ENCODE measurements around the gene PRSS33.

Gene PRSS33

DNA sequence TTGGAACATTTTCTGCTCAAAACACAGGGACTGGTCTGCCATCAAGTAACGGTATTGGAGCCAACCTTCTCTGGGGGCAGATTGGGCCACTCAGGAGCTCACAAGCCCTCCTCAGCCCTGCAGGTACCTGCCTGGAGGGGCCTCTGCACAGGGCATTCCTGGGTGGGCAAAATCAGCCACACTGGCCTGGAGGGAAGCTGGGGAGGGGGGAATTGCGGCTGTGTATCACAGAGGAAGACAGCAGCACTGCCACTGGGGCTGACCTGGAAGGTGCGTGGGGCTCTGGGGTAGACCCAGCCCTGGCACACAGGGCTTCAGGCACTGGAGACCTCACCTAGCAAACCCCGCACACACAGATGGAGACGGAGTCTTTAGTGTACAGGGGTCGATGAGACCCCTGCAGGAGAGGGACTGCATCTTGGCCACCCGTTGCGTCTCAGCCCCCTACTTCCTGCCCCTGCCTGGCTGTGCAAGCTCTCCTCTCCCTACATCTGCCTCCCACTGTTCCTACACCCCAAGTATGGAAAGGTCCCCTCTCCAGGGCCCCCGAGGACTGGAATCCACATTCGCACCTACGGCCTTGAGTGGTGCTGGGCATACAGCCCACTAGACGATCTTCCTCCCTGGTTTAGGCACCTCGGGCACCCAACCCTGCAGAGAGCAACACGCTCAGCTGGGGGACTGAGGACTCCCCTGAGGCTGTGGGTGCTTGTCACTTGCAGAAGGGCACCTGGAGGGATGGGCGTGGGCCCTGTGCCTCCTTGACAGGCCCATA is 42.1 kb downstream of the PRSS33 start:
- DNase-seq (ENCODE audit: extremely low read depth in 1 of 2, low read depth in 1 of 2) = no peak

DNA sequence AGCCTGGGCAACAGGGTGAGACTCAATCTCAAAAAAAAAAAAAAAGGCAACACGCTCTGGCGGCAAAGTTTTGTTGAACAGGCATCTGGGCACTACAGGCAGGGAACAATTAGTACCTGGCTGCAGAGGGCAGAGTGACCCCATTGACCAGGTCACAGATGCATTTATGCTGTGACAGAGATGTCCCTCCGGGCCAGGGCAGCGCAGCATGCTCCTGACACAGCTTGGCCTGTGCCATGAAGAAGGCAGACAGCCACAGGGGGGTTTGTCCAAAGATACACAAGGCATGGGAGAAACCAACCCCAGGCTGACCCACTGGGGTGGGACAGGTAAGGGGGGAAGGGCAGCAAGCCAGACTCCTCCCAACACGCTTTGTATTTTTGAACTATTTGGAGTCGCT is 42.6 kb downstream of the PRSS33 start:
- no peak for DNase-seq (ENCODE audit: extremely low read depth in 1 of 2, low read depth in 1 of 2)

DNA sequence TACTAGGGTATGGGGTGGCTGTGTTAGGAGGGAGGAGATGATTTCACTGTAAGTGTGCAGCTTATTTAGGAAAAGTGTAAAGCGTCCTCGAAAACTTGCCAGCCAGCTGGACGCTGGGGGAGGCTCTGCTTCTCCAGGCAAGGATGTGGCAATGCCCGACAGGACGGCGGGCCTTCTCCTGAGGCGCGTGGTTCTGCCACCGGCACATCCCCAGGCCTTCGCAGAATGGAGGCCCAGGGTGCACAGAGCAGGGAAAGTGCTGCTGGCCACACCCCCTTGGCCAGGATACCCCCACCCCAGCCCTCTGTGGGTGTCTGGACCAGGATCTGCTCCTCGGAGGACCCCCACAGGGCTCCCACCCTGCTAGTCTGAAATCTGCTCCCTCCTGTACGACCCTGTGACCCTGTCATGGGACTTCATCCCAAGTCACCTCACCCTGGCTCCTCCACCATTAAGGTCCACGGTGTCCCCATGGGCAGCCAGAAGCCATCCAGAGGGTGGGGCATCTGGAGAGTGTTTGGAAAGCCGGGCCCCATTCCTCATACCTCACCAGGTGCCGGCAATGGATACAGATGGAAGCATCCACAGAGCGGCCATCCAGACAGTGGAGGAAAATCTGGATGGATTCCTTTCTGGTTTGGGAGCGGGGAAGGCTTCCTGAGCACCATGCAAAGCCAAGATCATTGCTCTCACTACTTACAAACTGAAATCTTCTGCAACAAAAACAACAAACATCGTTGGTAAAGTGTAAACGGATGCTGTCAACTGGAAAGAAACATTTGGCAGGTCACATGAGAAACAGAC is 44.2 kb downstream of the PRSS33 start:
- DNase-seq (ENCODE audit: extremely low read depth in 1 of 2, low read depth in 1 of 2) = no peak

DNA sequence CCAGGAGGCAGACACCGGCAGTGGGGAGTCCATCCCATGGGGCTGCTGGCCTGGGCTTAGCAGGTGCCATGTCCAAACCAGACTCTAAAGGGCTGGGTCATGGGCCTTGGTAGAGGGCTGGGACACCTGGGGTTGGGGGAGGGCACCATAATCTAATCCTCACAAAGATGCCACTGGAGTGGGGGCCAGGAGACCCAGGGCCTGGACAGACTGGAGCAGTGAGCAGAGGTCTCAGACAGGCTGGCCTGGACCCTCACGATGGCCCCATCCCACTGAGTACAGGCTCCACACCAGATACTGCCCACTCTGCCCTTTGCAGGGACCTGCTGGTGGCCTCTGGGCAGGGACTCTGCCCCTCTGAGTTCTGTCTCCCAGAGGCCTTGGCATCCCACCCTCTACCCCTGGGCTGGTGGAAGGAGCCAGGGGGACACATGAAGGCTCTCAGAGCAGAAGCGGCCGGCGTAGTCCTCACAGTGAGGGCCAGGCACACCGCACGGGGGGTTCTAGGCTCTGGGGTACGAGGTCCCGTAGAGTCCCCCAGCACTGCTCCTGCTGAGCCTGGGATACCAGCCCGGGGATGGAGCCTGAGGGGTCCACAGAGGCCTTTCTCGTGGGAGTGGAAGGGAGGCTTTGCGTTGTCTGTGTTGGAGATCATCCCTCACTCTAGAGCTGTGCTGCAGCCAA is 44.9 kb downstream of the PRSS33 start:
- DNase-seq (ENCODE audit: extremely low read depth in 1 of 2, low read depth in 1 of 2) = no peak

DNA sequence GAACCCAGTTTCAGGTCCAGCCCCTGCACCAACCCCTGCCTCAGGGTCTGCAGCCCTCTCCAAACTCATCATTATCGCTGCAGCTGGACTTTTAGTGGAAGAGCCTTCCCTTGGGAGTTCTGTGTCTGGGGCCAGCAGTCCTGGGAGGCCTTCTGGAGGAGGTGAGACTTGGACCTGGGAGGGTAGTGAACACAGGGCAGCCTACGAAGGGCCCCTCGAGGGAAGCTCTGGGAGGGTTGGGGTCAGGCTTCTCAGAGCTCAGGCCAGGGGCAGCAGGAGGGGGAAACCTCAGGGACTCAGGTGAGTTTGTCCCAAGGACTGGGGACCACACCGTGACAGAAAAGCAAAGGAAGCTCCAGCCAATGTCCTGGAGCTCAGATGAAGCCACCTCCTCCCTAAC is 46.2 kb downstream of the PRSS33 start:
- no peak for DNase-seq (ENCODE audit: extremely low read depth in 1 of 2, low read depth in 1 of 2)

DNA sequence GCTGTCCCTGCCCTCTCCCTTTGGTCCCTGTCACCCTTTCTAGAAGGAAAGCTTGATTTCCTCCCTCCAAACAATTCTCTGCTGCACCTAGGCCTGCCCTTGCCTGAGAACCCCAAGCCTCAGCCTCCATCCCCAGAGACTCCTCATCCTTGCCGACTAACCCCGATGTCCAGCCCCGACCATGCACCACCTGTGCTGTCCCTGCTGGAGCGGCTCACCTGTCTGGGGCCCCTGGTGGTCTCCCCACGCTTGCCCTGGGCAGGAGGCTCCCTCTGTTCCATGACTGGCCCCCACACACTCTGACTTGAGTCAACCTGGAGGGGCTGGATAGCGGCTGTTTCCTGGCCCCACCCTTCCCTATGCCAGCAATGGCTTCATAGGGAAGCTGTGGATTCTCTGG is 46.9 kb downstream of the PRSS33 start:
- no peak for DNase-seq (ENCODE audit: extremely low read depth in 1 of 2, low read depth in 1 of 2)

DNA sequence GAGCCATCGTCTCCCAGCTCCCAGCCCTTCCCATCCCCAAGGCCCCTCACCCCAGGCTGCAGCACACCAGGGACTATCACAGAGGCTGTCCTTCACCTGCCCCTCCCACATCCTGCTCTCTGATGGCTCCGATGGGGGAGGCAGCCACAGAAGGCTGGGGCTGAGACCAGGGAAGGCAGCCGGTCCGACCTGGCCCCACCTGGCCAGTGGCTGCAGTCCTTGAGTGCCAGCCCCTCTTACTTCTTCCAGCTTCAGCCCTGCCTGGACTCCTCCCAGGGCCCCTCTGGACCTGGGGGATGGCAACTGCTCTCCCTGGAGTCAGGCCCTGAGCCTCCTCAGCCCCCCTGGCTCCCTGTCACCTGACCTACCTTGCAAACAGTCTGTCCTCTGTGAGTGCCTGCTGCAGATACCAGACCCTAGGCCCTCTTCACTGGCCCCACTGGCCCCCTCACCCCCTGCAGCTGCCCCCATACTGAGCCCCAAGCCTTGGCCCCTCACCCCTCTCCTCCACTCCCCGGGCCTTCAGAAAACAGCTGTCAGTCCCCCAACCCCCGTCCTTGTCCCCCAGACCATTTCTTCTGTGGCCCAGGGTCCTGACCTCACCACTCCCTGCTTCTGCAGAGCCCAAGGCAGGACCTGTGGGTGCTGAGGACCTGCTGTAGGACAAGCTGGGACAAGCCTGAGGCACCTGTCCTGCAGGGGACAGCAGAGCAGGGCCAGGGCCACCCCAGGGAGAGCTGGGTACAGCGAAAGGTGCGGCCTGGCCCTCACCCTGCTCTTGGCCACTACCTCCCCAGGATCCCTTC is 47.5 kb downstream of the PRSS33 start:
- DNase-seq (ENCODE audit: extremely low read depth in 1 of 2, low read depth in 1 of 2) = no peak

DNA sequence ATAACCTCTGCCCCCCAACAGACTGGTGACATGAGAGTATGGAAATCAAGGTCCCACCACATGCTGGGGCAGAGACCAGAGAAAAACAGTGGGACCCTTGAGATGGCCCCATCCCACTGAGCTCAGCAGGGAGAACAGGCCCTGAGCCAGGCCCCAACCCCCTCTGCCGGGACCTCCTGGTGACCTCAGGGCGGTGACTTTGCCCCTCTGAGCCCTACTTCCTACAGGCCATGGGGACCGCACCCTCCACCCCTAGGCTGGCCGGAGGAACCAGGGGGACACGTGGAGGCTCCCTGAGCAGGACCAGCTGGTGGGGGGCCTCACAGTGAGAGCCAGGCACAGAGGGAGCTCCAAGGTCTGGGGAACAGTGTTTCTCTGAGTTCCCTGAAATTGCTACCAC is 48.7 kb downstream of the PRSS33 start:
- DNase-seq (ENCODE audit: extremely low read depth in 1 of 2, low read depth in 1 of 2) = no peak

DNA sequence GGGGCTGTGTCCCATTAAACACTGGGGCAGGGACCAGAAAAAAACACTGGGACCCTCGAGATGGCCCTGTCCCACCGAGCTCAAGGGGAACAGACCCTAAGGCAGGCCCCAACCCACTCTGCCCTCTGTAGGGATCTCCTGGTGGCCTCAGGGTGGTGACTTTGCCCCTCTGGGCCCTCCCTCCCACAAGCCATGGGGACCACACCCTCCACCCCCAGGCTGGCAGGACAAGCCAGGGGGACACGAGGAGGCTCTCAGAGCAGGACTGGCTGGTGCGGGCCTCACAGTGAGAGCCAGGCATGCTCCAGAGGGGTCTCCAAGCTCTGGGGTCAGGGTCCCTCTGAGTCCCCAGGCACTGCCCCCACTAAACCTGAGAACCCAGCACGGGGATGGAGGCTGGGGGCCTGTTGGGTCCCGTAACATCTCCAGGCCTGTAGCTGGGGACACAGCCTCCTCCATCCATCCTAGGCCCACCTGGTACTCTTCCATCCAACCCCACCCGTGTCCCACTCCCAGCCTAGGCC is 49.4 kb downstream of the PRSS33 start:
- DNase-seq (ENCODE audit: extremely low read depth in 1 of 2, low read depth in 1 of 2) = no peak

DNA sequence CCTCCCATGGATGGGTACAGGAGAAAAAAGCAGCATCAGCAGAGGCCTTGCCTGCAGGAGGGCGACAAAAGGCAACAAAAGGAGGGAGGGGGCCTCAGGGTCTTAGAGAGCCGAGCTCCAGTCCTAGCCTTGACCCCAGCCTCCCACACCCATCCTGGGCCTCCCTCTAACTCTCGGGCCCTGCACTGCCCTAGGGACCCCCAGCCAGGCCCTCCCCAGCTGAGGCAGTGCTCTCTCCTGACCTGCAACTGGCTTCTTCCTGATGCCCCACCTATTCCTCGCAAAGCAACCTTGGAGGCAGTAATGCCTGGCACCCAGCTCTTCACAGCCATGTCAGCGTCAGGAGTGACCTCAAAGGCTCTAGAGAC is 50.1 kb downstream of the PRSS33 start:
- DNase-seq (ENCODE audit: extremely low read depth in 1 of 2, low read depth in 1 of 2) = no peak

DNA sequence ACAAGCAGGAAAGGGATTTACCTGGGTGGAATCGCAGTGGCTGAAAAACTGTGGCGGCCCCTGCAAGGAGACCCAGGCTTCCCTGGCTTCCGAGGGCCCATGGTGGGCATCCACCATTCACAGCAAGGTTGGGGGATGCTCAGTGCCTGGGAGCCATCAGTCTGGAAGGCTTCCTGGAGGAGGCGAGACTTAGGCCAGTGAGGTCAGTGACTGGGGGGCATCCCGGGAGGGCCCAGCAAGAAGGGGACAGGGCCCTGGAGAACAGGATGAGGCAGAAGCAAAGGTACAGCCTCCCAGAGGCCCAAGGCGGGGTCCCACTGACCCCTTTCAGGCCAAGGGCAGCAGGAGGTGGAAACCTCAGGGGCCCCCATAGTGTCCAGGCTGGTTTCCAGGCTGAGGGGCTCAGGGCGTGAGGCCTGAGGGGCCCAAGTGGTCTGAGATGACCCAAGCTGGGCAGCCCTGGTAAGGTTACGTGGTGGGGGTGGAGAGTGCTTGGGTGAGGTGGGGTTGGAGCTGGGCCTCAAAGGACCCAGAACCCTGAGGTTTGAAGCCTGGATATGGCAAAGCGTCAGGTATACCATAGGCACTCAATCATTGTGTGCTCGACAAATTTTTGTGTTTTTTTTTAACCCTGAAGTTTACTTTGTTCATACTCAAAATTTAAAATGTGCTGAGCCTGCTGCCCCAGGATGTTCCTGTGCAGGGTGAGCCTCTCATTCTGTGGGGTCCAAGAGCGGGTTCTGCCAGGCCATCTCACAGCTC is 50.7 kb downstream of the PRSS33 start:
- DNase-seq (ENCODE audit: extremely low read depth in 1 of 2, low read depth in 1 of 2) = no peak

DNA sequence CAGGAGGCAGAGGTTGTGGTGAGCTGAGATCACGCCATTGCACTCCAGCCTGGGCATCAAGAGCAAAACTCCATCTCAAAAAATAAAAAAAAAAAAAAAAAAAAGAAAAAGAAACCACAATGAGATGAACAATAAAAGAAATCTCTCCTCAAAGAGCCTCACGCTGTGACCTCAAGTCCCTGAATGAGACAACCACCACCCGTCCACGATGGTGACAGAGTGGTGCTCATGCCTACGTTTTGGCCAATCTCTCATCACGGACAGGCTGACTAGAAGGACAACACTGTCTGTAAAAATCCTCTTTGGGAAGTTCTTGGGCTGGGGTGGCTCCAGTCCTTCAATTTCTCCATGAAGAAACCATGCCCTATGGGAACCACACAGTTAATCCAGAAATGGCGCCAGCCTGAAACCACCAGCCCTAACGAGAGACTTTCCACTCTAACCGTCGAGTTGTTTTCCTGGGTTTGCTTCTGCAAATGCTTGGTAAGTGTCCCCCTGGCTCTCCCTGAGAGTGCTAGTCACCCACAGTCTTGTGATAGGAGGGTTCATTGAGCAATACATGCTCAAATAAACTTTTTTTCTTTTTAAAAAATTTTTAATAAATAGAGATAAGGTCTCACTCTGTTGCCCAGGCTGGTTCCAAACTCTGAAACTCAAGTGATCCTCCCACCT is 52.4 kb downstream of the PRSS33 start:
- no peak for DNase-seq (ENCODE audit: extremely low read depth in 1 of 2, low read depth in 1 of 2)

All from activated CD8-positive, alpha-beta memory T cell treated with anti-CD3 and anti-CD28 coated beads for 1 hour (primary cell).